ENCODE results near the gene CCL18. TPM values are rescaled to one million over a fixed set of nuclear protein-coding genes. Genes with fewer than 3 reads are reported as not detected.

Gene CCL18
- total RNA-seq, 5 donors from 2014 or later (not counting 1 experiment from before 2014, with no cell fraction given), result not detected

DNA sequence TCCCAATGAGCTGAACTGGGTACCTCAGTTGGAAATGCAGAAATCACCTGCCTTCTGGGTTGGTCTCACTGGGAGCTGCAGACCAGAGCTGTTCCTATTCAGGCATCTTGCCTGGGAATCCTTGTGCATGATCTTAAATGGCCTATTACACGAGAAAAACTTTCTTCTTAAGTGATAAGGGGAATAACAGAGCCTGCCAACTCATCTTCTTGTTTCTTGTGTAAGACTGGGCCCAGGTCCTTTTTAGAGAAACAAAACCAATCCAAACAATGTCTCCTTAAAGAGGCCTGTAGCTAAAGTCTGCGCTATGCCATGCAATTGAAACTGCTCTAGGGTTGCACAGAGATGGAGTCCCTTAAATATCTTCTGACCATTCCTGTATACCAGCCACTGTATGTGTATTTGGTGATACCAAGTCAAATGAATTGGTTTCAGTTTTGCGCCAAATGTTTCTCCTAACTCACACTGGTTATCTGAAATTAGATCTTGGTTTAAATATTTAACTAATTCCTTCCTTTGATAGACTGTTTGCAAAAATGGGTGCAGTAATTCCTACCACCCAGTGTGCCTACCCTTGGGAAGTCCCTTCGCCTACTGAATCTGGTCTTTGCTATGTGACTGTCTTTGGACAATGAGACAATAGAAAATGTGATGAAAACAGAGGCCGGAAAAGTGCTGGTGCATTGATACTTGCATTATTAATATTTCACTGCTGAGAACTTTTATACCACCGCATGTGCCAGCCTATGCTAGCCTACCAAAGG lies 39.8 kb upstream of the CCL18 start:
- Mint-ChIP-seq H3K4me1 (no peaks in the 10 kb centered on the region), H3K4me3 (no peak overlapping the region), H3K9me3 (peaks cover 0 to 4% (median 0%) of the 10 kb centered on the region in 3 donors), H3K36me3 (no peaks in the 10 kb centered on the region), H3K27ac (no peak overlapping the region), H3K27me3 (peaks cover 32 to 33% of the 10 kb centered on the region in 2 donors)
- WGBS (ENCODE audit: insufficient coverage), result no CpG with 5 or more reads among the region's 6 CpGs
- no peak overlapping the region for H3K4me3 ChIP-seq (ENCODE audit: control insufficient read depth in 1 of 2, extremely low read depth in 1 of 2, low read length in 1 of 2)
- no peak overlapping the region for H3K27ac ChIP-seq (ENCODE audit: low read length)
- ChIA-PET CTCF (no interaction called here), POLR2A (no interaction called here)
- no peaks in the 10 kb centered on the region for H3K4me1 ChIP-seq (ENCODE audit: control insufficient read depth in 1 of 2, extremely low read depth in 1 of 2, insufficient read depth in 2 of 2, low read length in 2 of 2)
- DNase-seq (no peak), ATAC-seq (replicated peaks in 1 of 4) (no peak)
- peaks cover 0 to 17% of the 10 kb centered on the region in 2 experiments for H3K27me3 ChIP-seq (replicated peaks in 1 of 2; ENCODE audit: control insufficient read depth in 2 of 2, extremely low read depth in 1 of 2, insufficient read depth in 2 of 2, low read length in 1 of 2)
- H3K36me3 ChIP-seq (ENCODE audit: control insufficient read depth in 2 of 2, extremely low read depth in 1 of 2, insufficient read depth in 1 of 2, low read length in 1 of 2), result no peaks in the 10 kb centered on the region
- H3K9me3 ChIP-seq, result no peaks in the 10 kb centered on the region

DNA sequence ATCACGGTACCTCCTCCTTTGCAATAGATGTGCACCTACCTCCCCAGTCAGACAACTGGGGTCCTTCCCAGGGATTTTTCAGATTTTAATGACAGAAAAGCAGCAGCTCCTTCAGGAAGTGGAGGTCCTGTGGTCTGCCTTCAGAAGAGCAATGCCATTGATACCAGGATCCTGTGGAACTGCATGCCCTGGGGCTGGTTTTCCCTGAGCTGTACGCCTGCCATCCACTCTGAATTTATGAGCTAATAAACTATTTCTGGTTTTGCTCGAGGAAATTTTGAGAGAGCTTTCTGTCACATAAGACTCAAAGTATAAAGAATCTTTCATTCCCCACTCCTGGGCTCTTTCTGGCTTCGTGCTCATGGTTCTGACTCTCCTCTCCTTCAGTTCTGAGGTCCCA lies 36.3 kb upstream of the CCL18 start:
- ChIA-PET POLR2A (no interaction called here), CTCF (interaction anchor here in 1 of 2 donors (0.6 kb wide), 1 partner anchor 1105 kb away, joined by 3 read pairs; no protein-coding TSS in a partner anchor)
- no peak for DNase-seq
- Mint-ChIP-seq H3K36me3 (no peaks in the 10 kb centered on the region), H3K27ac (no peak overlapping the region), H3K9me3 (peaks cover 0 to 4% (median 0%) of the 10 kb centered on the region in 3 donors), H3K27me3 (peaks cover 20 to 24% of the 10 kb centered on the region in 2 donors), H3K4me3 (no peak overlapping the region), H3K4me1 (no peaks in the 10 kb centered on the region)
- H3K9me3 ChIP-seq, result no peaks in the 10 kb centered on the region
- no peak overlapping the region for H3K4me3 ChIP-seq (ENCODE audit: control insufficient read depth in 1 of 2, extremely low read depth in 1 of 2, low read length in 1 of 2)
- H3K27me3 ChIP-seq (replicated peaks in 1 of 2; ENCODE audit: control insufficient read depth in 2 of 2, extremely low read depth in 1 of 2, insufficient read depth in 2 of 2, low read length in 1 of 2), result peaks cover 0 to 16% of the 10 kb centered on the region in 2 experiments
- H3K36me3 ChIP-seq (ENCODE audit: control insufficient read depth in 2 of 2, extremely low read depth in 1 of 2, insufficient read depth in 1 of 2, low read length in 1 of 2), result no peaks in the 10 kb centered on the region
- no peak for ATAC-seq (replicated peaks in 1 of 4)
- WGBS (ENCODE audit: insufficient coverage), result 38% methylated on average over 1 of the region's 4 CpGs
- no peaks in the 10 kb centered on the region for H3K4me1 ChIP-seq (ENCODE audit: control insufficient read depth in 1 of 2, extremely low read depth in 1 of 2, insufficient read depth in 2 of 2, low read length in 2 of 2)
- no peak overlapping the region for H3K27ac ChIP-seq (ENCODE audit: low read length)

DNA sequence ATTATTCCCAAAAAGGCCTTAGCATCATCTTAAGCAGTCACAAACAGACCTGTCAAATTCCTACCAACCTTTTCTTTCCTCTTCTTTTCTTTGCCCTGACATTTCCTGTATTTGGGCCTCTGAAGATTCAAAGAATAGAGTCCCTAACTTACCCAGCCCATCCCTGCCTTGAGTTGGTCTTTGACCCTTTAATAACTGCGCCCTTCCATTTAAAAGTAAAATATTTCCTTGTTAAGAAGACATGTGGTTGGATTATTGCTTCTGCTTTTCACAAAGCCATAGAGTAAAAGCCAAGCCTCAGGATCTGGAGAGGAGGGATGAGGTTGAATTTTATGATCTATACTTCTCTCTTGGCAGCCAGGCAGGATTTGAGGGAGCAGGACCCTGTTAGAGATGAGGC lies 33.1 kb upstream of the CCL18 start:
- no peaks in the 10 kb centered on the region for H3K36me3 Mint-ChIP-seq
- Histone ChIP-seq H3K9me3 (no peaks in the 10 kb centered on the region), H3K4me1 (ENCODE audit: control insufficient read depth in 1 of 2, extremely low read depth in 1 of 2, insufficient read depth in 2 of 2, low read length in 2 of 2) (no peaks in the 10 kb centered on the region), H3K36me3 (ENCODE audit: control insufficient read depth in 2 of 2, extremely low read depth in 1 of 2, insufficient read depth in 1 of 2, low read length in 1 of 2) (no peaks in the 10 kb centered on the region), H3K27ac (ENCODE audit: low read length) (no peak overlapping the region), H3K4me3 (ENCODE audit: control insufficient read depth in 1 of 2, extremely low read depth in 1 of 2, low read length in 1 of 2) (no peak overlapping the region), H3K27me3 (replicated peaks in 1 of 2; ENCODE audit: control insufficient read depth in 2 of 2, extremely low read depth in 1 of 2, insufficient read depth in 2 of 2, low read length in 1 of 2) (peaks cover 0 to 8% of the 10 kb centered on the region in 2 experiments)
- ATAC-seq (replicated peaks in 1 of 4), result no peak
- no peak for DNase-seq
- ChIA-PET POLR2A (no interaction called here), CTCF (no interaction called here)
- no peak overlapping the region for H3K27ac Mint-ChIP-seq
- no CpG with 5 or more reads among the region's 1 CpG for WGBS (ENCODE audit: insufficient coverage)
- no peaks in the 10 kb centered on the region for H3K9me3 Mint-ChIP-seq
- H3K4me1 Mint-ChIP-seq, result no peaks in the 10 kb centered on the region
- H3K27me3 Mint-ChIP-seq, result peaks cover 14 to 25% of the 10 kb centered on the region in 2 donors
- no peak overlapping the region for H3K4me3 Mint-ChIP-seq

DNA sequence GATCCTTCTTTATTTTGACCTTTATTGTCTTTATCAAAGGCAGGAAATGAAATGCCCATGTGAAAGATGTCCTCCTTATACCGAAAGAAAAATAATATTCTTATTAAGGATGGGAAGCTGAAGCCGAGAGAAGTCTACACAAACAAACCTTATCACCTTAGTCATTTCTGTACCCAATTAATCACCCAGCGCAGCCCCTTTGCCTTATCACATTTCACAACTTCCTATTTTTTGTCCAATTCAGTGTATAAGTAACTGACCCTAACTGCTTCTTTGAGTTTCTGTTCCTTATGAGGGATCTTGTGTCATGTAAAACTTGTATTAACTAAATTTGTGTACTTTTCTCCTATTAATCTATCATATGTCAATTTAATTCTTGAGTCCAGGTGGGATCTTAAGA lies 29.9 kb upstream of the CCL18 start:
- Histone ChIP-seq H3K4me1 (ENCODE audit: control insufficient read depth in 1 of 2, extremely low read depth in 1 of 2, insufficient read depth in 2 of 2, low read length in 2 of 2) (no peaks in the 10 kb centered on the region), H3K9me3 (no peaks in the 10 kb centered on the region), H3K36me3 (ENCODE audit: control insufficient read depth in 2 of 2, extremely low read depth in 1 of 2, insufficient read depth in 1 of 2, low read length in 1 of 2) (no peaks in the 10 kb centered on the region), H3K27me3 (replicated peaks in 1 of 2; ENCODE audit: control insufficient read depth in 2 of 2, extremely low read depth in 1 of 2, insufficient read depth in 2 of 2, low read length in 1 of 2) (peaks cover 0 to 4% of the 10 kb centered on the region in 2 experiments), H3K4me3 (ENCODE audit: control insufficient read depth in 1 of 2, extremely low read depth in 1 of 2, low read length in 1 of 2) (no peak overlapping the region), H3K27ac (ENCODE audit: low read length) (no peak overlapping the region)
- Mint-ChIP-seq H3K27me3 (peaks cover 9 to 16% of the 10 kb centered on the region in 2 donors), H3K9me3 (no peaks in the 10 kb centered on the region), H3K4me3 (no peak overlapping the region), H3K36me3 (no peaks in the 10 kb centered on the region), H3K27ac (no peak overlapping the region), H3K4me1 (no peaks in the 10 kb centered on the region)
- DNase-seq, result no peak
- no peak for ATAC-seq (replicated peaks in 1 of 4)
- CTCF ChIA-PET, result no interaction called here
- POLR2A ChIA-PET, result no interaction called here
- no CpG with 5 or more reads among the region's 3 CpGs for WGBS (ENCODE audit: insufficient coverage)

DNA sequence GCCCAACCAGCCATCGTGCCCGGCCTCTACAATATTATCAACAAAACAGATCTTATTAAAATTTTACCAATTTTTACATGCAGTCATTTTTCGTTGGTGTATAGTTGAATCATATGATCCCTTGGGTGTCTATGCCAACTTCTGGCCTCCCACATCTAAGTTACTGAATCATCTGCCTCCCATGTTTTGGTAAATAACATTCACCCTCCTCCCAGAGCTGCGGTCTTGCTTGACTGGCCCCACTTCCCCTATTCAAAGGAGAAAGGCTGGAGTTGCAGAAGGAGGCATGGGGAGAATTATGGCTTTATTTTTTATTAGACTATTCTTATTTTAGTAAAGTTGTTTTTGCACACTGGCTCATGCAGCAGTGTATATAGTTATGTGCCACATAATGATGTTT lies 27.8 kb upstream of the CCL18 start:
- Mint-ChIP-seq H3K4me3 (no peak overlapping the region), H3K27ac (no peak overlapping the region), H3K9me3 (no peaks in the 10 kb centered on the region), H3K4me1 (no peaks in the 10 kb centered on the region), H3K36me3 (no peaks in the 10 kb centered on the region), H3K27me3 (peaks cover 2 to 15% of the 10 kb centered on the region in 2 donors)
- Histone ChIP-seq H3K27ac (ENCODE audit: low read length) (no peak overlapping the region), H3K36me3 (ENCODE audit: control insufficient read depth in 2 of 2, extremely low read depth in 1 of 2, insufficient read depth in 1 of 2, low read length in 1 of 2) (no peaks in the 10 kb centered on the region), H3K4me1 (ENCODE audit: control insufficient read depth in 1 of 2, extremely low read depth in 1 of 2, insufficient read depth in 2 of 2, low read length in 2 of 2) (no peaks in the 10 kb centered on the region), H3K9me3 (no peaks in the 10 kb centered on the region), H3K4me3 (ENCODE audit: control insufficient read depth in 1 of 2, extremely low read depth in 1 of 2, low read length in 1 of 2) (no peak overlapping the region), H3K27me3 (replicated peaks in 1 of 2; ENCODE audit: control insufficient read depth in 2 of 2, extremely low read depth in 1 of 2, insufficient read depth in 2 of 2, low read length in 1 of 2) (peaks cover 0 to 2% of the 10 kb centered on the region in 2 experiments)
- no peak for DNase-seq
- CTCF ChIA-PET, result no interaction called here
- POLR2A ChIA-PET, result no interaction called here
- ATAC-seq (replicated peaks in 1 of 4), result no peak
- no CpG with 5 or more reads among the region's 4 CpGs for WGBS (ENCODE audit: insufficient coverage)

DNA sequence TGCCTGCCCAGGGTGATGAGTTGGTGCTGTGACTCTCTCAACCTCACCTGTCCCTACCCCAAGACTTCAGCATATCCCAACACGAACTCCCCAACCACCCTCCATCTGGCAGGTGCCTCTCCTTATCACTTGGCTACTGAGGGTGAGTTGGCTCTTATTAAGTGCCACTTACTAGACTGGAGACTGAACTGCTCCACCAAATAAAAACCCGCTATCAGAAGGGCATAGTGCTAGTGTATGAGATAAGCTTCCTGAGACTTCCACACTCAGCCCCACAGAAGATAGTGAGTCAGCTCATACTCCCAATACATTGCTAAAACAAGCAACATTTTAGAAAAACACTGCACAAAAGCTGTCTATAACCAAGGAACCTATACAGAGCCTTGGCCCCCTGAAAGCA lies 16.0 kb upstream of the CCL18 start:
- Histone ChIP-seq H3K9me3 (peaks cover 3% of the 10 kb centered on the region), H3K36me3 (ENCODE audit: control insufficient read depth in 2 of 2, extremely low read depth in 1 of 2, insufficient read depth in 1 of 2, low read length in 1 of 2) (no peaks in the 10 kb centered on the region), H3K4me1 (ENCODE audit: control insufficient read depth in 1 of 2, extremely low read depth in 1 of 2, insufficient read depth in 2 of 2, low read length in 2 of 2) (no peaks in the 10 kb centered on the region), H3K27ac (ENCODE audit: low read length) (no peak overlapping the region), H3K4me3 (ENCODE audit: control insufficient read depth in 1 of 2, extremely low read depth in 1 of 2, low read length in 1 of 2) (no peak overlapping the region), H3K27me3 (replicated peaks in 1 of 2; ENCODE audit: control insufficient read depth in 2 of 2, extremely low read depth in 1 of 2, insufficient read depth in 2 of 2, low read length in 1 of 2) (peaks cover 0 to 11% of the 10 kb centered on the region in 2 experiments)
- H3K36me3 Mint-ChIP-seq, result peaks cover 8% of the 10 kb centered on the region
- H3K4me3 Mint-ChIP-seq, result no peak overlapping the region
- no peak overlapping the region for H3K27ac Mint-ChIP-seq
- no peak for DNase-seq
- peaks cover 19 to 26% of the 10 kb centered on the region in 2 donors for H3K27me3 Mint-ChIP-seq
- no peak for ATAC-seq (replicated peaks in 1 of 4)
- ChIA-PET POLR2A (no interaction called here), CTCF (no interaction called here)
- H3K9me3 Mint-ChIP-seq, result peaks cover 6 to 33% (median 20%) of the 10 kb centered on the region in 3 donors
- no CpG with 5 or more reads among the region's 2 CpGs for WGBS (ENCODE audit: insufficient coverage)
- no peaks in the 10 kb centered on the region for H3K4me1 Mint-ChIP-seq

Data from T-cell (primary cell).